Endothelial cell of umbilical vein (primary cell): ENCODE results near the gene C17orf114.

Experiments
- BruUV-seq: library from RNA; stranded (reverse); fragments of 400-500 nt; replicated peaks from 2 replicates; lab custom pipeline; 2021; lab: Mats Ljungman, UMichigan
- CTCF ChIA-PET: fragments of 300-600, 350-600 bp; sonication (Branson Sonifier 250); formaldehyde crosslinking; loops from one replicate; lab custom pipeline; 2021; ENCODE audit warnings: antibody characterized with exemption, inconsistent platforms; lab: Charles Lee
- POLR2A ChIA-PET: fragments of 300-600, 350-600 bp; sonication (Branson Sonifier 250); formaldehyde crosslinking; loops from one replicate; lab custom pipeline; 2021; ENCODE audit warnings: antibody characterized with exemption, inconsistent platforms; lab: Charles Lee
- DNase-seq: peaks from one replicate; pipeline ENCODE4 v3.0.0-alpha.2; 2011; ENCODE audit warnings: low read depth, low spot score
- FAIRE-seq: peaks from 2 replicates; lab custom pipeline; 2011; peaks lifted over from hg19 to GRCh38; lab: Jason Lieb, UNC
- H2AFZ ChIP-seq: 2 replicates; pipeline ENCODE4 v1.6.0; 2012; ENCODE audit warnings: low read depth, low read length, control low read depth, inconsistent platforms
- H3K27ac ChIP-seq: 2 replicates; pipeline ENCODE4 v1.5.1; 2011; ENCODE audit warnings: low read depth, mild to moderate bottlenecking, control low read depth, low read length, moderate library complexity; ENCODE audit not compliant: insufficient read depth
- H3K27me3 ChIP-seq, 2 experiments: 2 replicates each; pipeline versions ENCODE4 v1.6.0 to v1.6.1; 2011; ENCODE audit warnings: low read length in 2 of 2, mixed read lengths in 1 of 2; ENCODE audit not compliant: control insufficient read depth in 2 of 2, insufficient read depth in 2 of 2
- H3K36me3 ChIP-seq, 2 experiments: 2 replicates in 1 of 2; 3 replicates in 1 of 2; pipeline ENCODE4 v1.5.1; 2011; ENCODE audit warnings: low read length in 2 of 2, mild to moderate bottlenecking in 1 of 2, moderate library complexity in 1 of 2; ENCODE audit not compliant: control insufficient read depth in 2 of 2, insufficient read depth in 2 of 2; ENCODE audit errors: extremely low read depth in 1 of 2
- H3K4me1 ChIP-seq: 3 replicates; pipeline ENCODE4 v1.5.1; 2011; ENCODE audit warnings: mild to moderate bottlenecking, low read length; ENCODE audit not compliant: control insufficient read depth, insufficient read depth; ENCODE audit errors: extremely low read depth
- H3K4me2 ChIP-seq: 2 replicates; pipeline ENCODE4 v1.6.1; 2011; ENCODE audit warnings: low read length, control low read depth, mixed read lengths; ENCODE audit not compliant: insufficient read depth
- H3K4me3 ChIP-seq, 3 experiments: fragments of 200-600 bp in 1 of 3; sonication (generic), shearing (Covaris generic) in 1 of 3; replicated peaks in 1 of 3; 2 replicates each; pipeline ENCODE4 v1.5.1; 2011 to 2016; ENCODE audit warnings: control low read depth in 3 of 3, low read length in 3 of 3, mild to moderate bottlenecking in 2 of 3, inconsistent platforms in 1 of 3, low read depth in 1 of 3, moderate library complexity in 1 of 3; ENCODE audit not compliant: insufficient read depth in 1 of 3
- H3K79me2 ChIP-seq: 2 replicates; pipeline ENCODE4 v1.6.0; 2012; ENCODE audit warnings: low read length, inconsistent platforms; ENCODE audit not compliant: control insufficient read depth, insufficient read depth
- H3K9ac ChIP-seq: replicated peaks from 2 replicates; pipeline ENCODE3; 2011; ENCODE audit warnings: low read length, control low read depth; ENCODE audit not compliant: insufficient read depth; ENCODE audit errors: extremely low read depth
- H3K9me1 ChIP-seq: replicated peaks from 3 replicates; pipeline ENCODE4 v1.6.0; 2011; ENCODE audit warnings: mild to moderate bottlenecking, low read length; ENCODE audit not compliant: control insufficient read depth, insufficient read depth; ENCODE audit errors: extremely low read depth
- H3K9me3 ChIP-seq: replicated peaks from 2 replicates; pipeline ENCODE4 v1.5.1; 2012; ENCODE audit warnings: low read length, inconsistent platforms; ENCODE audit not compliant: control insufficient read depth, insufficient read depth
- H4K20me1 ChIP-seq: replicated peaks from 2 replicates; pipeline ENCODE3; 2011; ENCODE audit warnings: mild to moderate bottlenecking, low read length; ENCODE audit not compliant: control insufficient read depth, insufficient read depth; ENCODE audit errors: extremely low read depth
- CTCF ChIP-seq, 2 donors: IDR thresholded peaks; 1 replicate in 1 of 2; 2 replicates in 1 of 2; pipeline ENCODE4 v1.5.1; 2011; ENCODE audit warnings: low read length in 2 of 2, mild to moderate bottlenecking in 2 of 2, moderate library complexity in 2 of 2, control low read depth in 1 of 2, inconsistent platforms in 1 of 2, low read depth in 1 of 2; ENCODE audit not compliant: insufficient read depth in 1 of 2; ENCODE audit errors: extremely low read depth in 1 of 2
- EZH2 ChIP-seq: IDR thresholded peaks from 2 replicates; pipeline ENCODE4 v1.6.1; 2012; ENCODE audit warnings: borderline replicate concordance, low read depth, mild to moderate bottlenecking, moderate library complexity, low read length, inconsistent platforms; ENCODE audit not compliant: severe bottlenecking
- FOS ChIP-seq: IDR thresholded peaks from 2 replicates; pipeline ENCODE4 v1.6.1; 2011; ENCODE audit warnings: mild to moderate bottlenecking, low read length, moderate library complexity, borderline replicate concordance; ENCODE audit not compliant: insufficient read depth
- GATA2 ChIP-seq: IDR thresholded peaks from 2 replicates; pipeline ENCODE4 v1.7.0; 2011; ENCODE audit warnings: low read depth, mild to moderate bottlenecking, moderate library complexity, mixed read lengths, low read length; ENCODE audit not compliant: insufficient read length, insufficient read depth
- JUN ChIP-seq: IDR thresholded peaks from 2 replicates; pipeline ENCODE4 v1.6.1; 2011; ENCODE audit warnings: borderline replicate concordance, low read depth; ENCODE audit not compliant: insufficient read length, insufficient read depth
- MAX ChIP-seq: IDR thresholded peaks from 2 replicates; pipeline ENCODE4 v1.6.1; 2011; ENCODE audit not compliant: insufficient read depth, insufficient read length
- MYC ChIP-seq: IDR thresholded peaks from one replicate; pipeline ENCODE4 v1.6.1; 2011; ENCODE audit warnings: mild to moderate bottlenecking, low read depth, low read length
- POLR2A ChIP-seq: IDR thresholded peaks from 2 replicates; pipeline ENCODE4 v1.6.1; 2012; ENCODE audit warnings: low read depth, mild to moderate bottlenecking, control low read depth, low read length
- POLR2AphosphoS5 ChIP-seq: IDR thresholded peaks from 2 replicates; pipeline ENCODE4 v1.6.1; 2012; ENCODE audit warnings: low read depth, mild to moderate bottlenecking, control low read depth, low read length, moderate library complexity; ENCODE audit not compliant: insufficient read depth
- dilution Hi-C: fragments of 300-500 bp; cut with MboI; formaldehyde crosslinking; loops from one replicate; pipeline ENCODE4 v1.15.0; 2019; ENCODE audit warnings: low sequenced_read_pairs; ENCODE audit not compliant: extremely low pct_ligation_motif_present
- intact Hi-C: fragments of 100-400 bp; cut with micrococcal nuclease; formaldehyde crosslinking; loops from one replicate; pipeline ENCODE4 v1.10.0; 2022

Gene C17orf114

GRCh38 chr17:4812690-4813089 lies 10.6 kb upstream of the C17orf114 start:
- Histone ChIP-seq H3K36me3 (peaks cover 7 to 18% of the 10 kb centered on the region in 2 experiments), H2AFZ (no peak overlapping the region), H3K4me2 (no peak overlapping the region), H3K79me2 (no peaks in the 10 kb centered on the region), H3K27ac (no peak overlapping the region), H3K4me3 (no peak overlapping the region), H3K4me1 (peaks cover 2% of the 10 kb centered on the region), H3K27me3 (no peaks in the 10 kb centered on the region), H3K9me1 (no peaks in the 10 kb centered on the region), H3K9ac (no peak overlapping the region), H4K20me1 (no peaks in the 10 kb centered on the region), H3K9me3 (no peaks in the 10 kb centered on the region)
- DNase-seq (no peak), FAIRE-seq (no peak)
- intact Hi-C loops, result no loop called here
- no TSS peak for BruUV-seq
- ChIA-PET POLR2A (interaction anchor here (0.7 kb wide), 1 partner anchor 154 kb away, joined by 7 read pairs; no protein-coding TSS in a partner anchor), CTCF (interaction anchor here (1.1 kb wide), 1 partner anchor 22 kb away, joined by 4 read pairs; no protein-coding TSS in a partner anchor)
- dilution Hi-C loops, result no loop called here
- TF ChIP-seq FOS (no peak), MYC (no peak), JUN (no peak), POLR2A (no peak), POLR2AphosphoS5 (no peak), MAX (no peak), CTCF (IDR thresholded peaks at IDR 0.05; ENCODE audit: extremely low read depth in 1 of 2, insufficient read depth in 1 of 2, low read depth in 1 of 2, low read length in 2 of 2) (no peak), GATA2 (no peak), EZH2 (no peak)
